GM10266 (cell line): ENCODE data around the gene KRTAP12-2.

Experiments used
- DNase-seq: peaks from one replicate; pipeline ENCODE4 v3.0.0; 2012; ENCODE audit errors: extremely low spot score
- TF ChIP-seq, protein P1 (sequence below): IDR thresholded peaks from 2 replicates; pipeline ENCODE4 v1.5.1; 2012; ENCODE audit warnings: mild to moderate bottlenecking, low read depth; ENCODE audit not compliant: control insufficient read depth, insufficient read depth; ENCODE audit errors: missing control alignments

KRTAP12-2 gene

DNA sequence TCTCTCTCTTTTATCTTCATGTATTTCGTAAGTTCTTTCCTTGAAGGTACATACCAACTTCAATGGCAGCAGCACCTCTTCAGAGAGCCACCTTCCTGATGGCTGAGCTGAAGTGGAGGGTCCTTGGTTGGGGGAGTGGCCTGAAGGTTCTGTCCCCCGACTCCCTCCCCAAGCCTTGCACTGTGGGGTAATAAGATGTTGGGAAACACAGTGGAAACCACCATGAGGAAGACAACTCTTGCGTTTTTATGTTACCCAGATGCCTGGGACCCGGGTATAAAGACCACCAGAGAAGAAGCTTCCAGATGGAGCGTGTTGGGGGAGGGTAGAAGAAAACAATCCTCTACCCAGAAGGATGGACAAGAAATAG, 8.2 kb downstream of the KRTAP12-2 start:
- TF ChIP-seq, protein P1, sequence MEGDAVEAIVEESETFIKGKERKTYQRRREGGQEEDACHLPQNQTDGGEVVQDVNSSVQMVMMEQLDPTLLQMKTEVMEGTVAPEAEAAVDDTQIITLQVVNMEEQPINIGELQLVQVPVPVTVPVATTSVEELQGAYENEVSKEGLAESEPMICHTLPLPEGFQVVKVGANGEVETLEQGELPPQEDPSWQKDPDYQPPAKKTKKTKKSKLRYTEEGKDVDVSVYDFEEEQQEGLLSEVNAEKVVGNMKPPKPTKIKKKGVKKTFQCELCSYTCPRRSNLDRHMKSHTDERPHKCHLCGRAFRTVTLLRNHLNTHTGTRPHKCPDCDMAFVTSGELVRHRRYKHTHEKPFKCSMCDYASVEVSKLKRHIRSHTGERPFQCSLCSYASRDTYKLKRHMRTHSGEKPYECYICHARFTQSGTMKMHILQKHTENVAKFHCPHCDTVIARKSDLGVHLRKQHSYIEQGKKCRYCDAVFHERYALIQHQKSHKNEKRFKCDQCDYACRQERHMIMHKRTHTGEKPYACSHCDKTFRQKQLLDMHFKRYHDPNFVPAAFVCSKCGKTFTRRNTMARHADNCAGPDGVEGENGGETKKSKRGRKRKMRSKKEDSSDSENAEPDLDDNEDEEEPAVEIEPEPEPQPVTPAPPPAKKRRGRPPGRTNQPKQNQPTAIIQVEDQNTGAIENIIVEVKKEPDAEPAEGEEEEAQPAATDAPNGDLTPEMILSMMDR, result no peak
- DNase-seq, result no peak

DNA sequence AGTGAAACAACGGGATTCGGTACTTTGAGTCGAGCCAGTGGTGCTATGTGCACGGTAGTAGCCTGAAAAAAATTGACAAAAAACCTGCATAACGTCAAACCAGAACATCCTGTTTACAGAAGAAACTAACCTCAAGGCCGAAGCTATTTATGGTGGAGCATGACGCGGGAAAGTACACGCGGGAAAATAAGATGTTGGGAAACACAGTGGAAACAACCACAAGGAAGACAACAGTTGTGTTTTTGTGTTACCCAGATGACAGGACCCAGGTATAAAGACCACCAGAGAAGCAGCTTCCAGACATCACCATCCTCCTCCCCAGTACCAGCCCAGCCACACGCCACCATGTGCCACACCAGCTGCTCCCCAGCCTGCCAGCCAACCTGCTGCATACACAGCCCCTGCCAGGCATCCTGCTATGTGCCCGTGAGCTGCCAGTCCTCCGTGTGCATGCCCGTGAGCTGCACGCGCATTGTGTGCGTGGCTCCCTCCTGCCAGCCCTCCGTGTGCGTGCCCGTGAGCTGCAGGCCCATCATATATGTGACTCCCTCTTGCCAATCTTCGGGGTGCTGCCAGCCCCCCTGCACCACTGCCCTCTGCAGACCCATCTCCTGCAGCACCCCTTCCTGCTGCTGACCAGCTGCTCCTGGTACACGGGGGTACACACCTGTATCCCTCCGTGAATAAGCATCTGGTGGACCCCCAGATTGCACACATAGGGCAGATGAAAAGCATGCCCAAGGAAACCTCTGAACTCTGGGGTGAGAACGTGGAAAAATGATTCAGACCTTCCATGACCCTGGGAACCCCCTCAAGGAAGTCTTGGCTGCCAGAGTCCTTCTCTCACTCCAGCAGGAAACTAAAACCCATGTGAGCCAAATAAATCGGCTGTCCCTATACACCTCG, 8.8 kb downstream of the KRTAP12-2 start, which contains the start of gene KRTAP12-3:
Gene KRTAP12-3, plus strand, starts transcription at position 298 of the 906 bp plus-strand sequence. Its CDS starts 48 bp downstream, at position 346.
- TF ChIP-seq, protein P1, result no peak

DNA sequence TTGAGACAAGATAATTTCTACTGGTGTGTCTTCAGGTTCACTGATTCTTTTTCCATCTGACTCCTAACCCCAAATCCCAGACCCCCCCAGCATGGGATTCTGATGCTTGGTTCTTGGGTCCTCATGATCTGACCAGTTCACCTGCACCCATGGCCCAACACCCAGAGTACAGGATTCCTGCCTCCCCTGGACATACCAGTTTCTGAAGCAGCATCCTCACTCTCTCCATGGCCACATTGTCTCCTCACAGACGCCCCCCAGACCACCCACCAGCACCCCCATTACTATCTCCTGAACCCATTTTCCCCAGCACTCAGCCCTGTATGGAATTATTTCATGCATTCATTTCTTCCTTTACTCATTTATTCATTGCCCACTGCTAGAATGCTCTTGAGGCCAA, 9.9 kb downstream of the KRTAP12-2 start:
- DNase-seq, result no peak
- TF ChIP-seq, protein P1, result no peak

More for the DNA sequence above, 8.8 kb downstream of the KRTAP12-2 start, which contains the start of gene KRTAP12-3:
- no peak for DNase-seq

DNA sequence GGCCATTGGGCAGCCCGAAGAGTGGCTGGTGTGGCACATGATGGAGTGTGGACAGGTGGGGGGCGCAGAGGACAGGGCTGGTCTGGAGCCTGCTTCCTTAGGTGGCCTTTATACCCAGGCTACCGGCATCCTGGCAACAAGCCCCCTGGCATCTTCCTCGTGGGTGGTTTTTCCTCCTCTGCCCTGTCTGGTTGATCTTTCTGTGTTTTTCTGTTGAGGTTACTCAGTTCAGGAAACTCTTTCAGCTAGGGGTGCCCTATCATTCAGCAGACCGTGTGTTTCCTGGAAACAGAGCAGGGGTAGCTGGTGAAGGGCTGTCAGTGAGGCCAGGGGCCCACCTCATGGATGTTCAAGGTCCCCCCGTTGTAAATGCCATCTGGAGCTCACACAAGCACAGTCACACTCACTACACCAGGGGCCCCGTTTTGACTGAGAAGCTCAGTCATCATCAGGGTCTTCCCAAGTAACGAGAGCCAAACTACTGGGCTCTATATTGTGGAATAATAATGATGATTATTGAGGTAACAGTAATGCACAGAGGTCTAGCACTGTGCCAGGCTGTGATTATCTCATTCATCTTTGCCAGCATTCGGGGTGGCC, 12.1 kb downstream of the KRTAP12-2 start, which contains the start of gene KRTAP12-4:
Gene KRTAP12-4, minus strand, starts transcription at position 84 of the 600 bp plus-strand sequence. Its CDS starts 45 bp downstream, at position 39.
- TF ChIP-seq, protein P1, result no peak

DNA sequence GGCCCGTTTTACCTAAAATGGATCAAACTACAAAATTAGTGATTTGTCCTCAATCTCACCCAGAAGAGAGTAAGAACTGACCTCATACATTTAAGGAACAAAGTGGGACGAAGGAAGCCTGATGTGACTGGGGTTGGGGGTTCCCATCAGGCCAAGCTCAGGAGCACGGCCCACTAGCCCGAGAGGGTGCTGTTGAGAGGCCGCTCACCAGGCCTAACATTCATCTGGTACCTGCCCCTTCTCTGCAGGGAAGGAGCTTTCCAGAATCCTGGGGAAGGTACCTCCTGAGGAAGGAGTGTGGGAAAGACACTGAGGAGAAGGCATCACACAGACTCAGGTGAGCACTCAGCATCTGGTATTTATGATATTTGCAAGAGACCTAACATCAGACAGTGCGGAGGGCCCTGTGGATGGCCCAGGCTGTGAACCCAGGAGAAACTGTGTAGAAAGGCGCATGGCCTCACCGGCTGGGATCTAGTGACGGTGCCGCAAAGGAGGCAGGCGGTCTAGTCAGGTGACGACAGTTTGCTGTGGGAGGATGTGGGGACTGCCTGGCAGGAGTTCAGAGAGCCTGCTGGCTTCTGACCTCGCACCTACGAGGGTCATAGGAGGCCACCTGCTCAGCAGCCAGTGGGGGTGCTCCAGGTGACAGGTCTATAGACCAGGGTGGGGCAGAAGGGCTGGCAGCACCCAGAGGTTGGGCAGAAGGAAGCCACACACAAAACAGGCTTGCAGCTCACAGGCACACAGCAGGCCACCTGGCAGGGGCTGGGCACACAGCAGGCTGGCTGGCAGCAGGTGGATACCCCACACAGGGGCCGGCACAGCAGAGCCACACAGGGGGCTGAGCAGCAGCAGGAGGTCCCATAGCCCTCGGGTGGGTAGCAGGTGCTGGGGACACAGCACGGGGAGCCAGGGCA, 12.8 kb downstream of the KRTAP12-2 start:
- DNase-seq, result no peak
- TF ChIP-seq, protein P1, result no peak

More for the DNA sequence above, 12.1 kb downstream of the KRTAP12-2 start, which contains the start of gene KRTAP12-4:
- DNase-seq, result no peak

DNA sequence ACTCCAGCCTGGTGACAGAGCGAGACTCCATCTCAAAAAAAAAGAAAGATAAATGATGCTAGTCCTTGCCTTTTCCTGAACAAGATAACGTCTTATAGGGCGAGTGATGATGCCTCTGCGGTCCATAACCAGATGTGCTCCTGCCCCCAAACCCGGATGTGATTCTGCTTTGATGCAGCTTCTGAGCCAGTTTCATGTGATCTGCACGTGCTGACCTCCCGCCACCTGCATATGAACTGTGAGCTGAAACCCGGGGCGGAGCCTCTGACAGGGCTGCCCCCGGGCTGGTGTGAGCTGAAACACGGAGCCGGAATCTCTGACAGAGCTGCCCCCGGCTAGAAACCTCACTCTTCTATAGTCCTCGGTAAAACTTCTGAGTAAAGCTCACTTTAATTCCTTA, 13.6 kb downstream of the KRTAP12-2 start:
- no peak for DNase-seq
- TF ChIP-seq, protein P1, result no peak
